Upper lobe of right lung (tissue), 1 donor: ENCODE results near the gene GALNT14. TPM values are rescaled to one million over a fixed set of nuclear protein-coding genes. Genes with fewer than 3 reads are reported as not detected.

Experiments
- ATAC-seq: fragments of 200-7000 bp; cut with Tn5 transposase; one replicate; pipeline ENCODE4 v1.9.1; 2020; ENCODE audit warnings: mild to moderate bottlenecking, moderate library complexity
- DNase-seq: peaks from one replicate; pipeline ENCODE4 v3.0.0-alpha.2; 2020
- H3K27ac ChIP-seq: fragments of 200-600 bp; one replicate; pipeline ENCODE4 v1.8.0; 2022
- H3K27me3 ChIP-seq: fragments of 200-600 bp; one replicate; pipeline ENCODE4 v1.8.0; 2022; ENCODE audit warnings: mild to moderate bottlenecking
- H3K36me3 ChIP-seq: fragments of 200-600 bp; one replicate; pipeline ENCODE4 v1.8.0; 2022
- H3K4me1 ChIP-seq: fragments of 200-600 bp; one replicate; pipeline ENCODE4 v1.8.0; 2022
- H3K4me3 ChIP-seq: fragments of 200-600 bp; one replicate; pipeline ENCODE4 v1.8.0; 2022; ENCODE audit warnings: mild to moderate bottlenecking
- H3K9me3 ChIP-seq: fragments of 200-600 bp; one replicate; pipeline ENCODE4 v1.8.0; 2022
- intact Hi-C: fragments of 100-400 bp; cut with DNase I; formaldehyde crosslinking; loops from one replicate; pipeline ENCODE4 v1.11.0; 2022
- total RNA-seq: library from RNA; stranded (reverse); fragmentation: NEBNext Ultra II Directional; extraction: Animal tissue kit (Norgen Biotek cat#: 25700); gene quantifications from one replicate; pipeline ENCODE4 v1.2.1, GENCODE V29; 2021
- TF ChIP-seq, protein P1 (sequence below): fragments of 200-600 bp; IDR thresholded peaks from one replicate; pipeline ENCODE4 v1.8.0; 2022; ENCODE audit warnings: antibody characterized with exemption
- donor health status: DM: no; HTN: yes; CAD: no; lungs with severe emphysema.

The GALNT14 gene
- total RNA-seq, 1 donor from 2014 or later, result 0.81 TPM

DNA sequence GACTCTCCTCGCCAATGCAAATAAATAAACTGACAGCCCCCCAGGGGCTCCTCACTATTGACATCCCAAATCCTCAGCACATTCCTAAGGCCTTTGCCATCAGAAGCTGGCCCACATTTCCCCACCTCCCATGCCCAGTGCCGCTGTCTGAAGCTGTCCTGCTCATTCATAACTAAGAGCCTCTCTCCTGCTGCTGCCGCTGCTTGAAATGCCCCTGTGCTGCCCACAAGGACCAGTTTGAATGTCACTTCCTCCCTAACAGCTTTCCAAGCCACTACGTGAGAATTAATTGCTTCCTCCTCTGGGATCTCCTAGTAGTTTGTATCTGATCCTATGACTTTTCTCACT, 179.3 kb downstream of the GALNT14 start:
- DNase-seq (no peak), ATAC-seq (no peak)
- H3K27ac ChIP-seq, result no peak overlapping the region
- no peaks in the 10 kb centered on the region for H3K9me3 ChIP-seq
- H3K4me3 ChIP-seq, result no peak overlapping the region
- H3K27me3 ChIP-seq, result no peaks in the 10 kb centered on the region
- intact Hi-C loops, result no loop called here
- TF ChIP-seq, protein P1, sequence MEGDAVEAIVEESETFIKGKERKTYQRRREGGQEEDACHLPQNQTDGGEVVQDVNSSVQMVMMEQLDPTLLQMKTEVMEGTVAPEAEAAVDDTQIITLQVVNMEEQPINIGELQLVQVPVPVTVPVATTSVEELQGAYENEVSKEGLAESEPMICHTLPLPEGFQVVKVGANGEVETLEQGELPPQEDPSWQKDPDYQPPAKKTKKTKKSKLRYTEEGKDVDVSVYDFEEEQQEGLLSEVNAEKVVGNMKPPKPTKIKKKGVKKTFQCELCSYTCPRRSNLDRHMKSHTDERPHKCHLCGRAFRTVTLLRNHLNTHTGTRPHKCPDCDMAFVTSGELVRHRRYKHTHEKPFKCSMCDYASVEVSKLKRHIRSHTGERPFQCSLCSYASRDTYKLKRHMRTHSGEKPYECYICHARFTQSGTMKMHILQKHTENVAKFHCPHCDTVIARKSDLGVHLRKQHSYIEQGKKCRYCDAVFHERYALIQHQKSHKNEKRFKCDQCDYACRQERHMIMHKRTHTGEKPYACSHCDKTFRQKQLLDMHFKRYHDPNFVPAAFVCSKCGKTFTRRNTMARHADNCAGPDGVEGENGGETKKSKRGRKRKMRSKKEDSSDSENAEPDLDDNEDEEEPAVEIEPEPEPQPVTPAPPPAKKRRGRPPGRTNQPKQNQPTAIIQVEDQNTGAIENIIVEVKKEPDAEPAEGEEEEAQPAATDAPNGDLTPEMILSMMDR, result no peak
- H3K36me3 ChIP-seq, result no peaks in the 10 kb centered on the region
- H3K4me1 ChIP-seq, result no peaks in the 10 kb centered on the region

DNA sequence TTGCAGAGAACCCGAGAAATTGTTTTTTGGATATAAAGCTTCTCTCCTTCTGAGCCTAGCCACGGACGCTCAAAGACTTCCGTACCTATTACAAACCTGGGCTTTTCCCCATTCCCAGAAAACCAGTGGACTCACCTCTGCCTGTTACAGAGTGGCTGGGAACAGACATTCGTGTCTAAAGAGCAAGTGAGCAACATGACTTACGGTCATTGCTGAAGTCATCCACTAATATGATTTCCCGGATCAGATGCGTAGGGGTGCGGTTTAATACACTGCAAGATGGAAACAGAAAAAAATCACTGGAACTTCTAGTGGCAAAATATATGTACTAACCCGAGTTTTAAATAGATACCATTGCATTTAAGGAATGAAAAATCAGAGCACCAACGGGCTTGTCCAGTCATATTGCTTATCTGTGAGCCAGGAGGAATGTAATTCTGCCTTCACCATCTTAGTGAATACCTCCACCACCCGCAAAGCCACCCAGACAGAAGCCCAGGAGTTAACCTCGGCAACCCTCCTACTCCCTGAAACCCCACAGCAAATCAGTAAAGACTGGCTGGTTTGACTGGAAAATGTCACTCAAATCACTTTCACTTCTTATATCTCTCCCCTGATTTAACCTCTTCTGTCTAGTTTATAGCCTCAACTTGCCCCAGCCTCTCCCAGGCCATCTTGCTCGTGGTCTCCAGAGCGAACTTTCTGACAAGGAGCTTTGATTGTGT, 179.9 kb downstream of the GALNT14 start:
- H3K4me3 ChIP-seq, result no peak overlapping the region
- no peaks in the 10 kb centered on the region for H3K4me1 ChIP-seq
- intact Hi-C loops, result no loop called here
- no peaks in the 10 kb centered on the region for H3K36me3 ChIP-seq
- H3K9me3 ChIP-seq, result no peaks in the 10 kb centered on the region
- DNase-seq (no peak), ATAC-seq (no peak)
- no peak overlapping the region for H3K27ac ChIP-seq
- TF ChIP-seq, protein P1, result no peak
- no peaks in the 10 kb centered on the region for H3K27me3 ChIP-seq

DNA sequence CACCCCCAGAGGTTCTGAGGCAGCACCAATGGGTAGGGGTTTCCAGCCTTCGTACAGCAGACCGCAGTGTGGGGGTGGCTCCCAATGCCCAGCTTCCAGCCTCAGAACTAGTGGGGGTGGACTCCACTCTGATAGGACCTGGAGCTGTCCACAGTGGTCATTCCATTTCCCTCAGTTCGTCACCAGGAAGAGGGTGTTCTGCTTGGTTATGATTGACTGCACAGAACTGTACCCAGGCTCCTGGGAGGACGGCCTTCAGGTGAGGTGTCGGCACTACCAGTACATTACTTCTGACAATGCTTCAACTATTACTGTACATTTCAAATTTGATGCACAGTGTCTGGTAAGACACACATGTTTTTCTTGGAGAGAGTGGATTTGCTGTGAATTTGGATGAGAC, 180.6 kb downstream of the GALNT14 start:
- ATAC-seq (no peak), DNase-seq (no peak)
- H3K4me3 ChIP-seq, result no peak overlapping the region
- H3K36me3 ChIP-seq, result no peaks in the 10 kb centered on the region
- intact Hi-C loops, result no loop called here
- H3K9me3 ChIP-seq, result no peaks in the 10 kb centered on the region
- H3K4me1 ChIP-seq, result no peaks in the 10 kb centered on the region
- TF ChIP-seq, protein P1, result no peak
- no peak overlapping the region for H3K27ac ChIP-seq
- H3K27me3 ChIP-seq, result no peaks in the 10 kb centered on the region

DNA sequence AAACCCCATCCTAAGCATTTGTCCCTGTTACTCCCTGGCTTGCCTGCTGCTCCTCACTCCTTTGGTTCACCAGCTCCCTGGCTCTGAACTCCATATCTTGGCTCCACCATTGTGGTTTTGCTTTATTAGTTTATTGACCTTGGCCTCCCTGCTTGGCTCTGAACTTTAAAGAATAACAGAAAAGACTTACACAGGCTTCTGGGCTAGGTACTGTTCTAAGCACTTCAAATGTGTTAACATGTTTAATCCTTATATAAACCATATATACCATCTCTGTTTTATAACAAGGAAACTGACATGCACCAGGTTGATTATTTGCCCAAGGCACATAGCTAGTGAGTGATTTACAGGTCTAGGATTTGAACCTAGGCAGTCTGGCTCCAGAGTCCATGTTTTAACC, 181.2 kb downstream of the GALNT14 start:
- intact Hi-C loops, result no loop called here
- ATAC-seq, result no peak

DNA sequence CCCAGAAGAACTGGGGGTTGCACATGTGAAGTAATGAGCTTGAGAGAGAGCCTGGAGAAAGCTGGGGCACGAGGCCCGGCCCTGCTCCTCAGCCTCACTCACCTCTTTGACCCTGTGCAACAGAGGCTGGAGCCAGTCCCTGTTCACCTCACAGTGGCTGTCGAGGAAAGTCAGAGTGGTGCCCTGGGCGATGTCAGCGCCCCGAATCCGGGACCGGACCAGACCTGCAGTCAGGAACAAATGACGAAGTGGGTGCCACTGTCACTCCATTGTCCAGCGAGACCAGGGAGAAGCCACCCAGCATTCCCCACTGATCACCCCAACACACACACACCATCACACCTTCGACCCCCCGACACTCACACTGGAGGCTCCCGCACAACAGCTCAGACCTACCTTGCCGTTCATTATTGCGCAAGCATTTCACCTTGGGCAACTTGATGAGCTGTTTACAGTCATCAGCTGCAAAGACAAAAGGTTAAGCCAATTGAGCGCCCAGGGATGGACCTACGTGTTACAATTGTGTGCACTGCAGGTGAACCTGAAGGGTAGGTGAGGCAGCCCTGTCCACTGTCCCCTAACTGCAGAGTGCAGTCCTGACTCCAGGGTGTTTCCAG, 182.6 kb downstream of the GALNT14 start:
- Histone ChIP-seq H3K9me3 (no peaks in the 10 kb centered on the region), H3K4me3 (no peak overlapping the region), H3K36me3 (no peaks in the 10 kb centered on the region), H3K27me3 (no peaks in the 10 kb centered on the region), H3K4me1 (no peaks in the 10 kb centered on the region), H3K27ac (no peak overlapping the region)
- TF ChIP-seq, protein P1, result no peak
- intact Hi-C loops, result no loop called here
- DNase-seq (no peak), ATAC-seq (no peak)

More for the DNA sequence above, 181.2 kb downstream of the GALNT14 start:
- Histone ChIP-seq H3K36me3 (no peaks in the 10 kb centered on the region), H3K27me3 (no peaks in the 10 kb centered on the region), H3K27ac (no peak overlapping the region), H3K4me3 (no peak overlapping the region), H3K9me3 (no peaks in the 10 kb centered on the region), H3K4me1 (no peaks in the 10 kb centered on the region)
- DNase-seq, result no peak
- TF ChIP-seq, protein P1, result no peak
